Subcutaneous adipose tissue (tissue), 4 donors: Measurements from ENCODE around the gene NT5C1A. TPM values are rescaled to one million over a fixed set of nuclear protein-coding genes. Genes with fewer than 3 reads are reported as not detected.

ENCODE experiments used
- total RNA-seq, 4 donors: library from RNA; depleted of rRNA; stranded (reverse); fragments of >200 nt; gene quantifications; one replicate each; pipeline ENCODE4 v1.1.0, GENCODE V29; 2016
- TF ChIP-seq, protein P1 (sequence below): fragments of 450-650 bp; IDR thresholded peaks from one replicate; pipeline ENCODE4 v1.5.1; 2016; ENCODE audit warnings: low read depth, mild to moderate bottlenecking, control low read depth, antibody characterized with exemption, moderate library complexity

Gene NT5C1A
- total RNA-seq, 4 donors from 2014 or later: not detected

DNA sequence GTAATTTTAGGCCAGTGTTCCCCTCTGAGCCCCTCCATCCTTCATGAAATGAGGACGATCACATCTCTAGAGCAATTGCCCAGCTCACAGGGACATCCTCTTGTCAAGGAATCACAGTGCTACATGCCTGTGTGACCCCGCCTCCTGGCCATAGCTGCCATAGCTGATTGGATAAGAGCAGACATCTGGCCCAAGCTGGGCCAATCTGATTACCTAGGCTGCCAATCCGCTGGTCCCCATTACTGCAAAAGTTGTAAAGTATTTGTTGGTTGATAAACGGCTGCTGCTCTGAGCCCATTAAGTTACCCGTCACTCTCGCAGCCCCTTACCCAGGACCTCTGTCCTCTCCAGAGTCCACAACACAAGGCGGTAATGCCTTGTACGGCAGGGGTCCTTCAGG is 8.3 kb downstream of the NT5C1A start:
- TF ChIP-seq, protein P1, sequence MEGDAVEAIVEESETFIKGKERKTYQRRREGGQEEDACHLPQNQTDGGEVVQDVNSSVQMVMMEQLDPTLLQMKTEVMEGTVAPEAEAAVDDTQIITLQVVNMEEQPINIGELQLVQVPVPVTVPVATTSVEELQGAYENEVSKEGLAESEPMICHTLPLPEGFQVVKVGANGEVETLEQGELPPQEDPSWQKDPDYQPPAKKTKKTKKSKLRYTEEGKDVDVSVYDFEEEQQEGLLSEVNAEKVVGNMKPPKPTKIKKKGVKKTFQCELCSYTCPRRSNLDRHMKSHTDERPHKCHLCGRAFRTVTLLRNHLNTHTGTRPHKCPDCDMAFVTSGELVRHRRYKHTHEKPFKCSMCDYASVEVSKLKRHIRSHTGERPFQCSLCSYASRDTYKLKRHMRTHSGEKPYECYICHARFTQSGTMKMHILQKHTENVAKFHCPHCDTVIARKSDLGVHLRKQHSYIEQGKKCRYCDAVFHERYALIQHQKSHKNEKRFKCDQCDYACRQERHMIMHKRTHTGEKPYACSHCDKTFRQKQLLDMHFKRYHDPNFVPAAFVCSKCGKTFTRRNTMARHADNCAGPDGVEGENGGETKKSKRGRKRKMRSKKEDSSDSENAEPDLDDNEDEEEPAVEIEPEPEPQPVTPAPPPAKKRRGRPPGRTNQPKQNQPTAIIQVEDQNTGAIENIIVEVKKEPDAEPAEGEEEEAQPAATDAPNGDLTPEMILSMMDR: no peak

- TF ChIP-seq, protein P1: no peak
These were observed 9.0 kb downstream of the NT5C1A start for GRCh38 chr1:39662861-39663260.

GRCh38 chr1:39659538-39659937 is 12.4 kb downstream of the NT5C1A start:
- TF ChIP-seq, protein P1: no peak

GRCh38 chr1:39659110-39659509 is 12.8 kb downstream of the NT5C1A start:
- TF ChIP-seq, protein P1: no peak

GRCh38 chr1:39657923-39658485 is 13.9 kb downstream of the NT5C1A start:
- TF ChIP-seq, protein P1: no peak

DNA sequence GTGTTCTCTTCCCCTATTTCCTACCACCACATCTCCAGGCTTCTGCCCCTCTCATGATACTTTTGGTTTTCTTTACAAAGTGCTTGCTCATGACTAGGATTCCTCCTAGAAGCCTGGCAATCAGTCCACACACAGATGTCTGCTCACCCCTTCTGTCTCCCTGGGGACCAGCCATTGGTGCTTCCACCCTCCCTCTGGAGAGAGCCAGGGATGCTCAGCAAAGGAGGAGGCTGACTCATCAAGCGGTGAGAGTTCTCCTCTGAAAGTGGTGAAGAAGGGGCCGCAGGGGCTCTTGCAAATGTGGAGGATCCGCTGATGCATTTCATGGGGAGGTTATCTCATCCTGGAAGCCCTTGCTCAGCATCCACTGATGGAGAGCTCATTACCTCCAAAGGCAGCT is 14.5 kb downstream of the NT5C1A start:
- TF ChIP-seq, protein P1: no peak

GRCh38 chr1:39656391-39656790 is 15.5 kb downstream of the NT5C1A start:
- TF ChIP-seq, protein P1: no peak
